Endothelial cell of umbilical vein (primary cell): ENCODE data around the gene PUDP. TPM values are rescaled to one million over a fixed set of nuclear protein-coding genes. Genes with fewer than 3 reads are reported as not detected.

Source experiments
- BruUV-seq: library from RNA; stranded (reverse); fragments of 400-500 nt; replicated peaks from 2 replicates; lab custom pipeline; 2021; lab: Mats Ljungman, UMichigan
- CTCF ChIA-PET: fragments of 300-600, 350-600 bp; sonication (Branson Sonifier 250); formaldehyde crosslinking; loops from one replicate; lab custom pipeline; 2021; ENCODE audit warnings: antibody characterized with exemption, inconsistent platforms; lab: Charles Lee
- POLR2A ChIA-PET: fragments of 300-600, 350-600 bp; sonication (Branson Sonifier 250); formaldehyde crosslinking; loops from one replicate; lab custom pipeline; 2021; ENCODE audit warnings: antibody characterized with exemption, inconsistent platforms; lab: Charles Lee
- DNase-seq: peaks from one replicate; pipeline ENCODE4 v3.0.0-alpha.2; 2011; ENCODE audit warnings: low read depth, low spot score
- FAIRE-seq: peaks from 2 replicates; lab custom pipeline; 2011; peaks lifted over from hg19 to GRCh38; lab: Jason Lieb, UNC
- H2AFZ ChIP-seq: 2 replicates; pipeline ENCODE4 v1.6.0; 2012; ENCODE audit warnings: low read depth, low read length, control low read depth, inconsistent platforms
- H3K27ac ChIP-seq: 2 replicates; pipeline ENCODE4 v1.5.1; 2011; ENCODE audit warnings: low read depth, mild to moderate bottlenecking, control low read depth, low read length, moderate library complexity; ENCODE audit not compliant: insufficient read depth
- H3K27me3 ChIP-seq, 2 experiments: 2 replicates each; pipeline versions ENCODE4 v1.6.0 to v1.6.1; 2011; ENCODE audit warnings: low read length in 2 of 2, mixed read lengths in 1 of 2; ENCODE audit not compliant: control insufficient read depth in 2 of 2, insufficient read depth in 2 of 2
- H3K36me3 ChIP-seq, 2 experiments: 2 replicates in 1 of 2; 3 replicates in 1 of 2; pipeline ENCODE4 v1.5.1; 2011; ENCODE audit warnings: low read length in 2 of 2, mild to moderate bottlenecking in 1 of 2, moderate library complexity in 1 of 2; ENCODE audit not compliant: control insufficient read depth in 2 of 2, insufficient read depth in 2 of 2; ENCODE audit errors: extremely low read depth in 1 of 2
- H3K4me1 ChIP-seq: 3 replicates; pipeline ENCODE4 v1.5.1; 2011; ENCODE audit warnings: mild to moderate bottlenecking, low read length; ENCODE audit not compliant: control insufficient read depth, insufficient read depth; ENCODE audit errors: extremely low read depth
- H3K4me2 ChIP-seq: 2 replicates; pipeline ENCODE4 v1.6.1; 2011; ENCODE audit warnings: low read length, control low read depth, mixed read lengths; ENCODE audit not compliant: insufficient read depth
- H3K4me3 ChIP-seq, 3 experiments: fragments of 200-600 bp in 1 of 3; sonication (generic), shearing (Covaris generic) in 1 of 3; replicated peaks in 1 of 3; 2 replicates each; pipeline ENCODE4 v1.5.1; 2011 to 2016; ENCODE audit warnings: control low read depth in 3 of 3, low read length in 3 of 3, mild to moderate bottlenecking in 2 of 3, inconsistent platforms in 1 of 3, low read depth in 1 of 3, moderate library complexity in 1 of 3; ENCODE audit not compliant: insufficient read depth in 1 of 3
- H3K79me2 ChIP-seq: 2 replicates; pipeline ENCODE4 v1.6.0; 2012; ENCODE audit warnings: low read length, inconsistent platforms; ENCODE audit not compliant: control insufficient read depth, insufficient read depth
- H3K9ac ChIP-seq: replicated peaks from 2 replicates; pipeline ENCODE3; 2011; ENCODE audit warnings: low read length, control low read depth; ENCODE audit not compliant: insufficient read depth; ENCODE audit errors: extremely low read depth
- H3K9me1 ChIP-seq: replicated peaks from 3 replicates; pipeline ENCODE4 v1.6.0; 2011; ENCODE audit warnings: mild to moderate bottlenecking, low read length; ENCODE audit not compliant: control insufficient read depth, insufficient read depth; ENCODE audit errors: extremely low read depth
- H3K9me3 ChIP-seq: replicated peaks from 2 replicates; pipeline ENCODE4 v1.5.1; 2012; ENCODE audit warnings: low read length, inconsistent platforms; ENCODE audit not compliant: control insufficient read depth, insufficient read depth
- H4K20me1 ChIP-seq: replicated peaks from 2 replicates; pipeline ENCODE3; 2011; ENCODE audit warnings: mild to moderate bottlenecking, low read length; ENCODE audit not compliant: control insufficient read depth, insufficient read depth; ENCODE audit errors: extremely low read depth
- GATA2 ChIP-seq: IDR thresholded peaks from 2 replicates; pipeline ENCODE4 v1.7.0; 2011; ENCODE audit warnings: low read depth, mild to moderate bottlenecking, moderate library complexity, mixed read lengths, low read length; ENCODE audit not compliant: insufficient read length, insufficient read depth
- JUN ChIP-seq: IDR thresholded peaks from 2 replicates; pipeline ENCODE4 v1.6.1; 2011; ENCODE audit warnings: borderline replicate concordance, low read depth; ENCODE audit not compliant: insufficient read length, insufficient read depth
- MYC ChIP-seq: IDR thresholded peaks from one replicate; pipeline ENCODE4 v1.6.1; 2011; ENCODE audit warnings: mild to moderate bottlenecking, low read depth, low read length
- POLR2A ChIP-seq: IDR thresholded peaks from 2 replicates; pipeline ENCODE4 v1.6.1; 2012; ENCODE audit warnings: low read depth, mild to moderate bottlenecking, control low read depth, low read length
- dilution Hi-C: fragments of 300-500 bp; cut with MboI; formaldehyde crosslinking; loops from one replicate; pipeline ENCODE4 v1.15.0; 2019; ENCODE audit warnings: low sequenced_read_pairs; ENCODE audit not compliant: extremely low pct_ligation_motif_present
- intact Hi-C: fragments of 100-400 bp; cut with micrococcal nuclease; formaldehyde crosslinking; loops from one replicate; pipeline ENCODE4 v1.10.0; 2022
- polyA plus RNA-seq, 4 experiments: library from polyadenylated mRNA; depleted of rRNA in 3 of 4; stranded (reverse) in 3 of 4; unstranded in 1 of 4; fragments of >200 nt; gene quantifications; 2 replicates each; pipeline versions ENCODE4 v1.2.1 to v1.2.3, GENCODE V29; 2011 to 2012; ENCODE audit warnings: missing spikeins in 1 of 4
- total RNA-seq: library from RNA; stranded (reverse); gene quantifications from 2 replicates; pipeline ENCODE4 v1.2.3, GENCODE V29; 2021
- TF ChIP-seq, protein P1 (sequence below), 2 donors: IDR thresholded peaks; 1 replicate in 1 of 2; 2 replicates in 1 of 2; pipeline ENCODE4 v1.5.1; 2011; ENCODE audit warnings: low read length in 2 of 2, mild to moderate bottlenecking in 2 of 2, moderate library complexity in 2 of 2, control low read depth in 1 of 2, inconsistent platforms in 1 of 2, low read depth in 1 of 2; ENCODE audit not compliant: insufficient read depth in 1 of 2; ENCODE audit errors: extremely low read depth in 1 of 2
- TF ChIP-seq, protein P2 (sequence below): IDR thresholded peaks from 2 replicates; pipeline ENCODE4 v1.6.1; 2011; ENCODE audit not compliant: insufficient read depth, insufficient read length

The PUDP gene
- total and polyA plus RNA-seq, 2 donors (not counting 3 experiments of a cell fraction or from before 2014, with no cell fraction given), result 17.3 to 22.5 TPM

DNA sequence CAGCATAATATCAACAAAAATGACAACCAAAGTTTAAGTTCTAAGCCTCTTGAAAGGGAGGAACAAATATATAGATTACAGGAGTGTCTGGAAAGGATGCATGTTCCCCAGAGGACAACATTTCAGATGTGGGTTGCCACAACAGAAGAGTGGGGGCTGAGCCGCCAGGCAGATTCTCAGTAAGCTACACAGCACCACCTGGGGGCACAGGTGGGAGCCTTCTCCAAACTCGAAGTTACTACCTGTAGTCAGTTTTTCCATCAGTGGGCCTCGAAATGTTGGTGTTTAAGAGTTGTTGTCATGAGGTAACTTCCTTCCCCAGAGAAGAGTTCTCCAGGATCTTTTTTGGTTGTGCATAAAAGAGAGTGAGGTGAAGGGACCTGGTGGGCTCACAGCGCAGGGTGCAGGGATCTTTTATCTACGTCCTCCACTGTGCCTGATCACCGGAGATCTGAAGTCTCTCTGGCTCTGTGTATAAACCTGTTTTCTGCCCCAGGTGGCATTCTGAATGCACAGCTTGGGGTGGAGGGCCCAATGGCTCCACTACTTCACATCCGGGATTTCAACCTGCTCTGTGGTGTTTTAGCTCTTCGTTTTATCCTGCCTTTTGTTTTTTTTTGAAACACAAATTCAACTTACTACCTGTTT, 58.9 kb downstream of the PUDP start:
- TF ChIP-seq MYC (no peak), GATA2 (no peak), POLR2A (no peak), JUN (no peak)
- TF ChIP-seq, protein P1, sequence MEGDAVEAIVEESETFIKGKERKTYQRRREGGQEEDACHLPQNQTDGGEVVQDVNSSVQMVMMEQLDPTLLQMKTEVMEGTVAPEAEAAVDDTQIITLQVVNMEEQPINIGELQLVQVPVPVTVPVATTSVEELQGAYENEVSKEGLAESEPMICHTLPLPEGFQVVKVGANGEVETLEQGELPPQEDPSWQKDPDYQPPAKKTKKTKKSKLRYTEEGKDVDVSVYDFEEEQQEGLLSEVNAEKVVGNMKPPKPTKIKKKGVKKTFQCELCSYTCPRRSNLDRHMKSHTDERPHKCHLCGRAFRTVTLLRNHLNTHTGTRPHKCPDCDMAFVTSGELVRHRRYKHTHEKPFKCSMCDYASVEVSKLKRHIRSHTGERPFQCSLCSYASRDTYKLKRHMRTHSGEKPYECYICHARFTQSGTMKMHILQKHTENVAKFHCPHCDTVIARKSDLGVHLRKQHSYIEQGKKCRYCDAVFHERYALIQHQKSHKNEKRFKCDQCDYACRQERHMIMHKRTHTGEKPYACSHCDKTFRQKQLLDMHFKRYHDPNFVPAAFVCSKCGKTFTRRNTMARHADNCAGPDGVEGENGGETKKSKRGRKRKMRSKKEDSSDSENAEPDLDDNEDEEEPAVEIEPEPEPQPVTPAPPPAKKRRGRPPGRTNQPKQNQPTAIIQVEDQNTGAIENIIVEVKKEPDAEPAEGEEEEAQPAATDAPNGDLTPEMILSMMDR (IDR thresholded peaks at IDR 0.05; ENCODE audit: extremely low read depth in 1 of 2, insufficient read depth in 1 of 2, low read depth in 1 of 2, low read length in 2 of 2), result no peak
- TF ChIP-seq, protein P2, sequence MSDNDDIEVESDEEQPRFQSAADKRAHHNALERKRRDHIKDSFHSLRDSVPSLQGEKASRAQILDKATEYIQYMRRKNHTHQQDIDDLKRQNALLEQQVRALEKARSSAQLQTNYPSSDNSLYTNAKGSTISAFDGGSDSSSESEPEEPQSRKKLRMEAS, result no peak
- FAIRE-seq (no peak), DNase-seq (no peak)
- H3K4me1 ChIP-seq, result peaks cover 11% of the 10 kb centered on the region
- H3K79me2 ChIP-seq, result no peaks in the 10 kb centered on the region
- H3K4me2 ChIP-seq, result no peak overlapping the region
- ChIA-PET POLR2A (no interaction called here), CTCF (no interaction called here)
- H4K20me1 ChIP-seq, result no peaks in the 10 kb centered on the region
- no peak overlapping the region for H3K9ac ChIP-seq
- H3K9me1 ChIP-seq, result no peaks in the 10 kb centered on the region
- no peaks in the 10 kb centered on the region for H3K9me3 ChIP-seq
- dilution Hi-C loops (no loop called here), intact Hi-C loops (no loop called here)
- H3K36me3 ChIP-seq, result no peaks in the 10 kb centered on the region
- no peak overlapping the region for H2AFZ ChIP-seq
- no peak overlapping the region for H3K27ac ChIP-seq
- BruUV-seq, result no TSS peak
- H3K27me3 ChIP-seq, result no peaks in the 10 kb centered on the region
- H3K4me3 ChIP-seq, result no peak overlapping the region
